ENCODE measurements around the gene TMEM156.

DNA sequence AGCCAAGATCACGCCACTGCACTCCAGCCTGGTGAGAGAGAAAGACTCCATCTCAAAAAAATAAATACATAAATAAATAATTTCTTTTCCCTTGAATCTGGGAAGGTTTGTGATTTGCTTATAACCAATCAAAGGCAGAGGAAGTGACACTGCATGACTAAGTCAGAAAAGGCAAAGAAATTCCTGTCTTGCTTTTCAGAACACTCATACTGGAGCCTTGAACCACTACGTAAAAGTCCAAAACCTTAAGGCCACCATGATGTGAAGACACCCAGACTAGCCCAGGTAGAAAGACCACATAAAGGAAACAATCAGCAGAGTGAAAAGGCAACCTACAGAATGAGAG, 36.6 kb downstream of the TMEM156 start:
- TF ChIP-seq POLR2A (IDR thresholded peaks at IDR 0.05; ENCODE audit: low read depth, low read length) (no peak), TAF1 (IDR thresholded peaks at IDR 0.05; ENCODE audit: borderline replicate concordance, low read depth, low read length) (no peak)

All from GM12892 (cell line).